Uterus (tissue), 4 donors: ENCODE measurements around the gene LIFR. TPM values are rescaled to one million over a fixed set of nuclear protein-coding genes. Genes with fewer than 3 reads are reported as not detected.
A peak's percentile ranks its signal among the peaks of the same experiment; 100 is the strongest.

ENCODE experiments used
- DNase-seq, 2 donors: peaks; one replicate each; pipeline ENCODE4 v3.0.0-alpha.2; 2019 to 2020
- H3K27ac ChIP-seq, 2 donors: fragments of 200-600 bp; sonication (generic); 1 replicate in 1 of 2; 2 replicates in 1 of 2; pipeline ENCODE4 v1.5.1; 2016 to 2018
- H3K27me3 ChIP-seq, 2 donors: fragments of 200-600 bp; sonication (generic); one replicate each; pipeline ENCODE4 v1.5.1; 2018 to 2019; ENCODE audit warnings: control low read depth in 1 of 2
- H3K36me3 ChIP-seq, 2 donors: fragments of 200-600 bp; sonication (generic); one replicate each; pipeline ENCODE4 v1.5.1; 2019; ENCODE audit warnings: control low read depth in 1 of 2
- H3K4me1 ChIP-seq, 2 donors: fragments of 200-600 bp; sonication (generic); one replicate each; pipeline ENCODE4 v1.5.1; 2018 to 2019; ENCODE audit warnings: control low read depth in 1 of 2
- H3K4me3 ChIP-seq, 2 donors: fragments of 200-600 bp; sonication (generic); 1 replicate in 1 of 2; 2 replicates in 1 of 2; pipeline ENCODE4 v1.5.1; 2018 to 2019; ENCODE audit warnings: mild to moderate bottlenecking in 1 of 2
- H3K9me3 ChIP-seq, 2 donors: fragments of 200-600 bp; sonication (generic); one replicate each; pipeline ENCODE4 v1.5.1; 2019; ENCODE audit warnings: control low read depth in 1 of 2
- CTCF ChIP-seq, 4 experiments: fragments of 200-600 bp in 2 of 4; fragments of 450-650 bp in 2 of 4; sonication (generic) in 2 of 4; IDR thresholded peaks; one replicate each; pipeline ENCODE4 v1.5.1; 2016 to 2019; ENCODE audit warnings: antibody characterized with exemption in 4 of 4, mild to moderate bottlenecking in 2 of 4, moderate library complexity in 1 of 4
- POLR2A ChIP-seq, 2 donors: fragments of 450-650 bp; IDR thresholded peaks; one replicate each; pipeline ENCODE4 v1.6.1; 2016; ENCODE audit warnings: antibody characterized with exemption in 2 of 2, mild to moderate bottlenecking in 1 of 2, moderate library complexity in 1 of 2
- intact Hi-C: fragments of 100-400 bp; cut with DNase I; formaldehyde crosslinking; loops from one replicate; pipeline ENCODE4 v1.15.1; 2023; ENCODE audit warnings: low total_unique reads
- total RNA-seq, 4 donors: library from RNA; depleted of rRNA in 3 of 4; stranded (reverse); fragments of >200 nt in 3 of 4; gene quantifications; one replicate each; pipeline versions ENCODE4 v1.1.0 to v1.2.4, GENCODE V29; 2014 to 2023
- donor health status: DM: yes; HTN: yes; CAD: no.

LIFR gene
- total RNA-seq, 4 donors from 2014 or later, result 141 to 310 (median 232) TPM

DNA sequence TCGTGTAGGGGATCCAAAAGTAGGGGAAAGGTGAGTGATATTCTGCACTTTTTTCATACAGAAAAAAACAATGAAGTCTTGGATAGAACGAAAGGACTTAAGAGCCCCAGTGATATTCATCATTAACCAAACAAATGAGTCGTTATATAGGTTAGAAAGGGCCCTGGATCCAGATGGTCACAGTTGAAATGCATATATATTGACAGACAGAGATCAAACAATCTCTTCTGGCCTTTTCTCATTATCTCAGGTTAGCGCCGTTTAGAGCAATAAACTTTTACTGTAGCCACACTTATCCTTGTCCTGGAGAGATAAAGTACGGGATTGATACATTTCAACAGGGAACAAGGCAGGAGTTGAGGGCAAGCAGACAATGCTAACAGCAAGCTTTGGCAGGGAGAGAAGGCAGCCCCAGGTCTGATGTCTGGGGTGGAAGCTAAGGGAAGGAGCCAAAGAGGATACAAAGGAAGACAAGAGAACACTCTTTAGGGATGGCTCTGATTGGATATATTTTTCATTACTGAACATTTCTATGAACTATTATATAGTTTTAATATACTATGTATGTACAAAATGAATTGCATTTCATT, 77.0 kb downstream of the LIFR start:
- H3K27ac ChIP-seq, result no peak overlapping the region

GRCh38 chr5:38478878-38479277, 77.6 kb downstream of the LIFR start:
- Histone ChIP-seq H3K9me3 (no peaks in the 10 kb centered on the region), H3K4me1 (no peaks in the 10 kb centered on the region), H3K27ac (no peak overlapping the region), H3K4me3 (no peak overlapping the region), H3K36me3 (no peaks in the 10 kb centered on the region), H3K27me3 (no peaks in the 10 kb centered on the region)
- intact Hi-C loops, result loop anchor here (10.0 kb wide), 1 partner anchor 66 kb away; no protein-coding TSS in a partner anchor
- no peak for TF ChIP-seq CTCF (IDR thresholded peaks at IDR 0.05)
- TF ChIP-seq POLR2A (IDR thresholded peaks at IDR 0.05), result no peak
- no peak for DNase-seq

More for the DNA sequence above, 77.0 kb downstream of the LIFR start:
- intact Hi-C loops, result loop anchor here (10.0 kb wide), 1 partner anchor 65 kb away; no protein-coding TSS in a partner anchor
- Histone ChIP-seq H3K36me3 (no peaks in the 10 kb centered on the region), H3K9me3 (no peaks in the 10 kb centered on the region), H3K4me3 (no peak overlapping the region), H3K4me1 (no peaks in the 10 kb centered on the region), H3K27me3 (no peaks in the 10 kb centered on the region)
- DNase-seq, result no peak
- TF ChIP-seq CTCF (IDR thresholded peaks at IDR 0.05), result no peak
- TF ChIP-seq POLR2A (IDR thresholded peaks at IDR 0.05), result no peak

DNA sequence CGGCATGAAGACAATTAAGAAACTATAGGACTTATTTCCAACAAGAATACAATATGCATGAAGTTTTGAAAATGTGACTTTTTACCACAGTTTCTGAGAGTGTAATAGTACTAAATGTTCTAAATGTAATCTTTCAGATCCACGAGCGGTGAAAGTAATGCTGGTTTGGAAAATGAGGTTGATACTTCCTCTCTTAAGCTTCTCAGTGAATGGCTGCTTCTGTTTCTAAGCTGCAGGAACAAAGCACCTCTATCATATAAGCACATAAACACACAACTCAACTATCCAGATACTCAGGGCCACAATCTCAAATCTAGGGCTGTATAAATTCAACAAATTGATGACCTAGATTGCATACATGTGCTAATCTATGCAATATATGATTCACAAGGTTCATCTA, 78.3 kb downstream of the LIFR start:
- no peak overlapping the region for H3K27ac ChIP-seq
- intact Hi-C loops, result loop anchor here (10.0 kb wide), 1 partner anchor 67 kb away; no protein-coding TSS in a partner anchor
- no peaks in the 10 kb centered on the region for H3K4me1 ChIP-seq
- no peaks in the 10 kb centered on the region for H3K27me3 ChIP-seq
- H3K9me3 ChIP-seq, result no peaks in the 10 kb centered on the region
- DNase-seq, result no peak
- H3K36me3 ChIP-seq, result no peaks in the 10 kb centered on the region
- no peak for TF ChIP-seq CTCF (IDR thresholded peaks at IDR 0.05)
- H3K4me3 ChIP-seq, result no peak overlapping the region

GRCh38 chr5:38473008-38473407, 83.4 kb downstream of the LIFR start:
- H3K9me3 ChIP-seq, result no peaks in the 10 kb centered on the region
- H3K27me3 ChIP-seq, result no peaks in the 10 kb centered on the region
- peak overlapping the region in 1 of 2 donors; percentile 40 for H3K27ac ChIP-seq
- peaks cover 6 to 18% of the 10 kb centered on the region in 2 donors for H3K4me1 ChIP-seq
- TF ChIP-seq CTCF (IDR thresholded peaks at IDR 0.05) (no peak), POLR2A (IDR thresholded peaks at IDR 0.05) (no peak)
- H3K36me3 ChIP-seq, result no peaks in the 10 kb centered on the region
- peak in 1 of 2 donors; percentile 58 for DNase-seq
- H3K4me3 ChIP-seq, result no peak overlapping the region
- intact Hi-C loops, result loop anchor here (10.0 kb wide), 1 partner anchor 72 kb away; no protein-coding TSS in a partner anchor

- no peak for DNase-seq
- no peaks in the 10 kb centered on the region for H3K27me3 ChIP-seq
- H3K9me3 ChIP-seq, result no peaks in the 10 kb centered on the region
- no peak overlapping the region for H3K4me3 ChIP-seq
- H3K4me1 ChIP-seq, result peaks cover 11 to 22% of the 10 kb centered on the region in 2 donors
- TF ChIP-seq CTCF (IDR thresholded peaks at IDR 0.05) (no peak), POLR2A (IDR thresholded peaks at IDR 0.05) (no peak)
- H3K36me3 ChIP-seq, result no peaks in the 10 kb centered on the region
- intact Hi-C loops, result loop anchor here (10.0 kb wide), 1 partner anchor 72 kb away; no protein-coding TSS in a partner anchor
- peak overlapping the region in 1 of 2 donors; percentile 40 for H3K27ac ChIP-seq
Observed at GRCh38 chr5:38472541-38472940, 83.9 kb downstream of the LIFR start.
